Fibroblast of villous mesenchyme (primary cell): ENCODE measurements around the gene SCARB1. TPM values are rescaled to one million over a fixed set of nuclear protein-coding genes. Genes with fewer than 3 reads are reported as not detected.
A peak's percentile ranks its signal among the peaks of the same experiment; 100 is the strongest.

Source experiments
- DNase-seq: peaks from one replicate; pipeline ENCODE4 v3.0.0-alpha.2; 2010; ENCODE audit warnings: low read depth
- H3K4me3 ChIP-seq: 2 replicates; pipeline ENCODE4 v1.5.1; 2011; ENCODE audit warnings: low read depth, mild to moderate bottlenecking, low read length
- CTCF ChIP-seq: IDR thresholded peaks from 2 replicates; pipeline ENCODE4 v1.5.1; 2012; ENCODE audit warnings: low read depth, mild to moderate bottlenecking, low read length; ENCODE audit not compliant: insufficient read depth
- total RNA-seq: library from RNA; depleted of rRNA; stranded (reverse); fragments of >200 nt; gene quantifications from 2 replicates; pipeline ENCODE4 v1.2.3, GENCODE V29; 2012

SCARB1 gene
- total RNA-seq, 1 donor = 28.5 TPM

GRCh38 chr12:124766727-124767065 lies 97.0 kb downstream of the SCARB1 start:
- TF ChIP-seq CTCF = no peak
- no peak for DNase-seq
- no peak overlapping the region for H3K4me3 ChIP-seq

DNA sequence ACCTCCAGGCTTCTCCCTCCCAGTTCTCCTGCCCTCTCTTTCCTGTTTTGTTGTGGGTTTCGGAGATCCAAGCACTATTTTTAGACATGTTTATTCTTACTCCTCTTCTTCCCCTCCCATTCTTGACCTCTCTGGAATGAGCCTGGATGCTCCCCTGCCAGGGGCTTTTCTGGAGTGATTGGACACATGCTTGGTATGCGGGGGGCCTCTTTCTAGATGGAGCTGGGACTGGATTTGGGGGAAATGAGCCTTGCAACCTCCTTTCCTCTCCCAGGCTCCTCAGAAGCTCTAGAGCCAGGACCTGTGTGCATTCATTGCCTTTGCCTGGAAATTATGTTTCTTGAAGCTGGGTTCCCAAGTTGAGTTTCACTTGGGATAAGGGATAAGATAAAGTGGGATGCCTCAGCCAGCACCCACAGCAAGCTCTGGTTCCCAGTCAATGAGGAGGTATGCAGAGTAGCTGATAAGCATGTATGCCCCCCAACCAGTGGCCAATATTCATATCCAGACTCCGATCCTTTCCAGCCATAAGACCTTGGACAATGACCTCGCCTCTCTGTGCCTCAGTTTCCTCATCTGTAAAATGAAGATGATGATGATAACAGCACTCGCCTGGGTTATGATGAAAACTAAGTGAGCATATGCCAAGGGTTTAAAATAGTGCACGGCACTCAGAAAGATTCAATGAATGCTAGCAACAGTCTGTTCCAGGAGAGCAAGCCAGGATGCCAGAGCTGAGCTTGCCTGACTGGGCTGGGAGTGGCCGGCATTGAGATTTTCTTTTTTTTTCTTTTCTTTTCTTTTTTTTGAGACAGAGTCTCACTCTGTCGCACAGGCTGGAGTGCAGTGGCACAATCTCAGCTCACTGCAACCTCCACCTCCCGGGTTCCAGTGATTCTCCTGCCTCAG lies 97.8 kb downstream of the SCARB1 start:
- TF ChIP-seq CTCF = no peak
- DNase-seq = no peak
- no peak overlapping the region for H3K4me3 ChIP-seq

- DNase-seq = peak; percentile 99
Observed at GRCh38 chr12:124764870-124765580, 98.6 kb downstream of the SCARB1 start.

GRCh38 chr12:124764451-124764850 lies 99.2 kb downstream of the SCARB1 start:
- peak; percentile 86 for TF ChIP-seq CTCF
- peak; percentile 84 for DNase-seq
- H3K4me3 ChIP-seq = no peak overlapping the region

More at GRCh38 chr12:124764870-124765580, 98.6 kb downstream of the SCARB1 start:
- TF ChIP-seq CTCF = no peak
- H3K4me3 ChIP-seq = no peak overlapping the region

DNA sequence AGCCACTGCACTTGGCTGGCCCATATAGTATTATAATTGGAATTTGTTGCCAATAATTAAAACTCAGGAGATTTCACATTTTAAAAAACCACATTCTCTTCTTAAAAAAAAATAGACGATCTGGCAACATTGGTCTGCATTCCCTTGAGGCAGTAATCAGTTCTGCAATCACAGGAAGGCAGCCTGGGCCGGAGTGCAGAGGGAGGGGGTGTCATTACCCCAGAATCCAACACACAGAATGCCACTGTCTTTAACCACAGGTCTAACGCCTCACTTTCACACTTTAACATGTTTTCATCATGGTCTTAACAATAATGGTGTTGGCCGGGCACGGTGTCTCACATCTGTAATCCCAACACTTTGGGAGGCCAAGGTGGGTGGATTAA lies 100.1 kb downstream of the SCARB1 start:
- TF ChIP-seq CTCF = no peak

GRCh38 chr12:124762791-124763593 lies 100.7 kb downstream of the SCARB1 start:
- H3K4me3 ChIP-seq = no peak overlapping the region
- DNase-seq = no peak
- TF ChIP-seq CTCF = no peak

More for the DNA sequence above, 100.1 kb downstream of the SCARB1 start:
- no peak for DNase-seq
- H3K4me3 ChIP-seq = no peak overlapping the region
